Measurements from ENCODE around the gene ASPDH.

The ASPDH gene

GRCh38 chr19:50497022-50497405, 16.7 kb downstream of the ASPDH start:
- Histone ChIP-seq H3K4me3 (ENCODE audit: low read length) (no peak overlapping the region), H3K9ac (ENCODE audit: low read length) (no peak overlapping the region), H3K36me3 (replicated peaks; ENCODE audit: low read depth, low read length) (no peaks in the 10 kb centered on the region), H3K79me2 (ENCODE audit: low read length) (no peaks in the 10 kb centered on the region), H3K27ac (ENCODE audit: low read length) (no peak overlapping the region), H3K4me2 (ENCODE audit: low read length) (no peak overlapping the region), H3K27me3 (ENCODE audit: low read depth, low read length) (peaks cover 6% of the 10 kb centered on the region), H2AFZ (ENCODE audit: low read depth, low read length) (no peak overlapping the region), H3K9me3 (ENCODE audit: insufficient read depth, low read length) (no peaks in the 10 kb centered on the region), H4K20me1 (ENCODE audit: insufficient read depth, low read length) (no peaks in the 10 kb centered on the region), H3K4me1 (ENCODE audit: low read length) (no peaks in the 10 kb centered on the region)
- TF ChIP-seq EZH2phosphoT487 (IDR thresholded peaks at IDR 0.05; ENCODE audit: low read depth), result no peak
- no peak for TF ChIP-seq CTCF (IDR thresholded peaks at IDR 0.05; ENCODE audit: low read depth, low read length)

- H3K9ac ChIP-seq (ENCODE audit: low read length), result no peak overlapping the region
- no peaks in the 10 kb centered on the region for H3K79me2 ChIP-seq (ENCODE audit: low read length)
- H3K36me3 ChIP-seq (replicated peaks; ENCODE audit: low read depth, low read length), result no peaks in the 10 kb centered on the region
- no peak overlapping the region for H3K4me2 ChIP-seq (ENCODE audit: low read length)
- no peak for TF ChIP-seq CTCF (IDR thresholded peaks at IDR 0.05; ENCODE audit: low read depth, low read length)
- TF ChIP-seq EZH2phosphoT487 (IDR thresholded peaks at IDR 0.05; ENCODE audit: low read depth), result no peak
- H3K4me1 ChIP-seq (ENCODE audit: low read length), result no peaks in the 10 kb centered on the region
- H4K20me1 ChIP-seq (ENCODE audit: insufficient read depth, low read length), result no peaks in the 10 kb centered on the region
- no peak overlapping the region for H2AFZ ChIP-seq (ENCODE audit: low read depth, low read length)
- H3K4me3 ChIP-seq (ENCODE audit: low read length), result no peak overlapping the region
- H3K27me3 ChIP-seq (ENCODE audit: low read depth, low read length), result peaks cover 6% of the 10 kb centered on the region
- H3K27ac ChIP-seq (ENCODE audit: low read length), result no peak overlapping the region
- H3K9me3 ChIP-seq (ENCODE audit: insufficient read depth, low read length), result no peaks in the 10 kb centered on the region
Measured at GRCh38 chr19:50496189-50497021, 17.3 kb downstream of the ASPDH start.

- H3K4me1 ChIP-seq (ENCODE audit: low read length), result no peaks in the 10 kb centered on the region
- H3K36me3 ChIP-seq (replicated peaks; ENCODE audit: low read depth, low read length), result no peaks in the 10 kb centered on the region
- H3K9ac ChIP-seq (ENCODE audit: low read length), result no peak overlapping the region
- H3K79me2 ChIP-seq (ENCODE audit: low read length), result no peaks in the 10 kb centered on the region
- no peaks in the 10 kb centered on the region for H4K20me1 ChIP-seq (ENCODE audit: insufficient read depth, low read length)
- no peak overlapping the region for H3K4me3 ChIP-seq (ENCODE audit: low read length)
- peaks cover 3% of the 10 kb centered on the region; the same call in 1 of the 2 replicates for H3K27me3 ChIP-seq (ENCODE audit: low read depth, low read length)
- no peak overlapping the region for H2AFZ ChIP-seq (ENCODE audit: low read depth, low read length)
- H3K9me3 ChIP-seq (ENCODE audit: insufficient read depth, low read length), result no peaks in the 10 kb centered on the region
- TF ChIP-seq EZH2phosphoT487 (IDR thresholded peaks at IDR 0.05; ENCODE audit: low read depth) (no peak), CTCF (IDR thresholded peaks at IDR 0.05; ENCODE audit: low read depth, low read length) (no peak)
- H3K4me2 ChIP-seq (ENCODE audit: low read length), result no peak overlapping the region
- H3K27ac ChIP-seq (ENCODE audit: low read length), result no peak overlapping the region
Measured at GRCh38 chr19:50495020-50495531, 18.6 kb downstream of the ASPDH start.

- Histone ChIP-seq H3K9ac (ENCODE audit: low read length) (no peak overlapping the region), H3K27me3 (ENCODE audit: low read depth, low read length) (peaks cover 3% of the 10 kb centered on the region; the same call in 1 of the 2 replicates), H3K4me2 (ENCODE audit: low read length) (no peak overlapping the region), H4K20me1 (ENCODE audit: insufficient read depth, low read length) (no peaks in the 10 kb centered on the region), H3K4me3 (ENCODE audit: low read length) (no peak overlapping the region), H3K9me3 (ENCODE audit: insufficient read depth, low read length) (no peaks in the 10 kb centered on the region), H2AFZ (ENCODE audit: low read depth, low read length) (no peak overlapping the region), H3K4me1 (ENCODE audit: low read length) (no peaks in the 10 kb centered on the region), H3K79me2 (ENCODE audit: low read length) (no peaks in the 10 kb centered on the region), H3K36me3 (replicated peaks; ENCODE audit: low read depth, low read length) (no peaks in the 10 kb centered on the region), H3K27ac (ENCODE audit: low read length) (no peak overlapping the region)
- TF ChIP-seq EZH2phosphoT487 (IDR thresholded peaks at IDR 0.05; ENCODE audit: low read depth) (no peak), CTCF (IDR thresholded peaks at IDR 0.05; ENCODE audit: low read depth, low read length) (no peak)
Measured at GRCh38 chr19:50494186-50495019, 19.3 kb downstream of the ASPDH start.

Data from OCI-LY3 (cell line).